ENCODE data around the gene BMP6.

Gene BMP6

DNA sequence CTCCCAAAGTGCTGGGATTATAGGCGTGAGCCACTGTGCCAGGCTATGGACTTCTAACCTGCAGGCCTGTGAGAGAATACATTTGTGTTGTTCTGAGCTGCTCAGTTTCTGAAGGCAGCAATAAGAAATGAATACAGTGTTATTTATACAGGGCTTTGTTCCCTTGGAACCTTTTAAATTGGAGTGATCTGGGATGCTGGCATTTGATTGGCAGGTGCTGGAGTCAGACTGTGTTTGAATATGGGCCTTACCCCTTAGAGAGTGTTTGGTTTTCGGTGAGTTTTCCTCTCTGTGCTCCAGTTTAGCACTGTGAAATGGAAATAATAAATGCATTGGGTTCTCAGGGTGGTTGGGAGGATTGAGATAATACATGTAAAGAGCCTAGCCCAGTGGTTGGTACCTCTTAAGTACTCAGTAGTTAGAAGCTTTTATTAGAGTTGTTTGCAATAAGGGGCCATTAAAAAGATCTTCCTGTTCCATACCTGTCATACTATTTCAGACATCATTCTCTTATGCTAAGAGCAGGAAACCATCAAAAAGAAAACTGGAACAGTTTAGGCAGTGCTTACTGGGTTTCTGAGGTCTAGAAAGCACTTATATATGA, 22.1 kb downstream of the BMP6 start:
- no peak for DNase-seq

GRCh38 chr6:7749478-7749877, 23.6 kb downstream of the BMP6 start:
- no peak for DNase-seq

GRCh38 chr6:7750197-7750596, 24.3 kb downstream of the BMP6 start:
- DNase-seq = no peak

- no peak for DNase-seq
Observed at GRCh38 chr6:7758456-7758855, 32.6 kb downstream of the BMP6 start.

DNA sequence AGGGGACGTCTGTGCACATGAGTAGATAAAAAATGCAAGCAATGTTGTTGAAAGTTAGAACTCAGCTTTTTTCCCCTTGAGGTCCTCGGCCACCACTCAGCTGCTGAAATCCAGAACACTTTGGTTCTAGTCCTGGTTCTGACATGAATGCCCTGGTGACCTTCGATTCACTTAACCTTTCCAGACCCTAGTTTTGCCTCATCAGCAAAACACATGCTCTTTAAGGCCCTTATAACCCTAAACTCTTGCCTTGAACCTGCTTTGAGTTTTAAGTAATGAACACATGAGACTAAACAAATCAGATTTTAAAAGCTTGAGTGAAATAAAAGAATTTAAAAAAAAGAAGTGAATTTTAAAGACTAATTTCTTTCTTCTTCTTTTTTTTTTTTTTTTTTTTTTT, 33.4 kb downstream of the BMP6 start:
- DNase-seq = no peak

DNA sequence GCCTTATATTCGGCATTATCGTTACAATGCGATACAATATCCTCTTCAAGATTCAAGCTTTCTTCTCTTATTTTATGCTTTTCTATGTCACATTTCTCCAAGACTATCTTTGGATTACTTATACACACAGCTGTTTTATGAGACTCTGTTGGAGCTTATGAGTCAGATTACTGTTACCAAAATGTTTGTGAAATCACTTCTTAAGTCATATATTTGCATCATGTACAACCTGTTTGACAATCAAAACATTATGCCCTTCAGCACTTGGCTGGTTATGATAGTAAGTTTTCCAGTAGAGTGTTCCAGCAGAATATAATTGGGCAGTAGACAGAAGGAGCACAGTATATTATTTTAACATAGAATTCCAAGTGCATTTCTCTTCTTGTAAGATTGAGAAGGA, 35.2 kb downstream of the BMP6 start:
- no peak for DNase-seq

- no peak for DNase-seq
Observed at GRCh38 chr6:7762760-7763159, 36.9 kb downstream of the BMP6 start.

DNA sequence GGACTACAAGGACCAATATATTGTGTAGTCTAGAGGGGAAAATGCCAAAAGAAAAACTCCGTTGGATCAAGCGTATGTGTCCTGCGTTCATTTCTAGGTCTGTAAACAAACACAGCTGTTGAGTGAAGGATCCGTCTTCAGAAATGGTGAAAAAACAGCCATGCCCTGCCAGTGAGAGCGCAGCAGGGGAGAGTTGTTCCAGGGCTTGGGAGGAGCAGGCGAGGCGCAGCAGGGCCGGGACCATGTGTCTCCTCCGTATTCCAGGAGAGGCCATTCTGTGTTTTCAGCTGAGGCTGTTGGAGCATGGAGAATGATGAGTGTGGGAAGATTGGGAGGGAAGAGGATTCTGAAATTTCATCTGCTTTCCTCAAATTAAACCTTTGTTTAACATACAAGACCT, 38.0 kb downstream of the BMP6 start:
- DNase-seq = no peak

DNA sequence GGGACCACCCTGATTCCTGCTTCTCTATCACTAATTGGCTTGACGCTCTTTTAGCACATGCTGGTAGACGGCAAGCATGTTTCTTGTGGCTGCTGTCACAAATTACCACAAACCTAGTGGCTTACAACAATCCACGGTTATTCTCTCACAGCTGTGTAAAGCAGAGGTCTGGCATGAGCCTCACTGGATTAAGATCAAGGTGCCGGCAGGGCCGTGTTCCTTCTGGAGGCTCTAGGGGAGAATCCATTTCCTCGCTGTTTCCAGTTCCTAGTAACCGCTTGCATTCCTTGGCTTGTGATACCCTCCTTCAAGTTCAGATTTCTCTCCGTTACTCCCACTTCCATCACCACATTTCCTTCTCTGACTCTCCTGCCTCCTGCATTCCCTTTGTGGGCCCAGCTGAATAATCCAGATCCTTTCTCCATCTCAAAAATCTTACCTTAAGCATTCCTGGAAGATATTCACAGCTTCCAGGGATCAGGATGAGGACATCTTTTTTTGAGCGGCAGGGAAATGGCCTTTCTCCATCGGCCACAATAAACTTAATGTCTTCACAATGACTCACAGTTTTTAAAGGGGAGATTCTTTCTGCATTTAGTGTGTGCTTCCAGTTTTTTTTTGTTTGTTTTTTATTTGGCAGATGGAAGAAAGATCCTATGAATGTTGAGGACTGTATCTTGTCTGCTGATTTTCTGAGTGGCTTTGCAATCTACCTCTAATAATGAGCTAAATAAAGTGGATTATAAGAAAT, 39.9 kb downstream of the BMP6 start:
- no peak for DNase-seq

DNA sequence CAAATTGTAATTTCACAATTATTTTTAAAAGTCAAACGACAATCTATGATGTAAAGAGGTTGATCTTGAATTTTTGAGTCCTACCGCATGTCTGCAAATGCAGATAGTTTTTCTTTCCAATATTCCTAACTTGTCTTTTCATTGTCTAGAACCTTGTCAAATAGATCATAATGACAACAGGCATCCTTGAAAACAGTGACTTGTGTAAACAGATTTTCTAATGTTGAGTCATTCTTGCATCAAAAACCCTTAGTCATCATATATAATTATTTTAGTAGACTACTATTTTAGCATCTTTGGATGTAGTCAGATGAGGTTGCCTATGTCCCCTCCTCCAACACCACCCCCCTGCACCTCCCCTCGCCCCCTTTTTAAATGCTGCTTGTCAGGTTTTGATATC, 43.8 kb downstream of the BMP6 start:
- DNase-seq = no peak

DNA sequence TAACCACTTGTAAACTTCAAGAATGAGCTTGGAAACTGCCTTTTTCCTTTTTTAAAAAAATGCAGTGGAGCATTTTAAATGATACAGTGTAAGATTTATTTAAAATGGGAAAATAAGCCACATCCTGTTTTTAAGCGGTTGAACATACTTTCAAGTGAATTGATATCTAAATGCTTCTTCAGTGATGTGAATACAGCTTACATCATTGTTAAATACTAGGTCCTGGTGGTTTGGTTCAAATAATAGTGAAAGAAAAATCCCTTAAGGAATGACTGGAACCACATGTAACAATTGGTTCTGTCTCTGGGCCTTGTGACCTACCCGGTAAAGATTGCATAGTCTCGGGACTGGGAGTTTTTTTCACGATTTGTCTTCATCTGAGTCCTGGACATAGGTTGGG, 44.2 kb downstream of the BMP6 start:
- DNase-seq = no peak

DNA sequence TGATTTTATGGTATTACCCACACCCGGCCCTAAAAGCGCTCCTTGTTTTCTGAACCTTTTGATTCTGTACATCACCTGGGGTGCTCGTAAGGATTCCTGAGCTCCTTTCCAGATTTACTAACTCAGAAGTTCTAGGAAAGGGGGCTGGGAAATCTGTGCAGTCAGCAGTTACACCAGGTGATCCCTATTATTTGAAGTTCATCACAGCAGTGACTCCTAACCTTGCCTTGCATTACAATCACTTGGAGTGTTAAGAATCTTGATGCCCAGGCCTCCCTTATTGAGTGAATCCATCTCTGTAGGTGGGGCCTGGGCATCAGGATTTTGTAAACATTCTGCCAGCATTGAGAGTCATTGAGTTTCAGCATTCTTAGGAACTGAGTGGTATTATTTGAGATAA, 44.7 kb downstream of the BMP6 start:
- DNase-seq = no peak

DNA sequence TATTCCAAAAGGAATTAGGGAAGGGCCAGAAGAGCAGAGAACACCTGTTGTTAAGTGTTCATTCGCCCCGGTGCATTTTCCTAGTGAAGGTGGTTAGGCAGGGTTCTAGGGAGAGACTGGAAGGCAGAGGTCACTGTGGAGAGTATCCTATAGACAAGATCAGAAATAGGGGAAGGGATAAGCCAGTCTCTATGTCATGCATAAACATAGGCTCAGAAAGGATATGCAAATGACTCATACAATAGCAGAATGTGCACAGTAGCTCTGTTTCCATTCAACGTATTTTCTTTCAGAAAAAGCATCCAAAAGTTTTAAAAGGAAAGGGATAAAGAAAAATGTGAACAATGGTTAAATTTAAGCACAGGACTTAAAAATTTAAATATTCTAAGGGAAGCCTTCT, 47.4 kb downstream of the BMP6 start:
- DNase-seq = no peak

DNA sequence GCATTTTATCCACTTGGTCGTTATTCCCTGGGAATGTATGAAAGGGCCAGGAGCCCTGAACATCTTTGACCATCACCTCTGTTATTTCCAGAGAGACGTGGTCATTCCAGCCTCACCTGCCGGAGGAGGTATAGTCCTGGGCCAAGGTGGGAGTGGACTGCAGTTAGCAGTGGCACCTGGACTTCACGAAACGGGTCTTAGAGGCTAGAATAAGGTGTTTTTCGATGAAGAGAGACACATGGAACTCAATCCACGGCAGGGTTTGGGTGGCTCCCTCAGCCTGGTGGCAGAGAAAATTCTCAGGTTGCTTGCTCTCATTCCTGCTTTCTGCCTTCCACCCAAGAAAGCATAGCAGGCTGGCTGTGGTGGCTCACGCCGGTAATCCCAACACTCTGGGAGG, 48.0 kb downstream of the BMP6 start:
- DNase-seq = no peak

- DNase-seq = no peak
Observed at GRCh38 chr6:7776509-7776908, 50.6 kb downstream of the BMP6 start.

- DNase-seq = no peak
Observed at GRCh38 chr6:7777074-7777473, 51.2 kb downstream of the BMP6 start.

DNA sequence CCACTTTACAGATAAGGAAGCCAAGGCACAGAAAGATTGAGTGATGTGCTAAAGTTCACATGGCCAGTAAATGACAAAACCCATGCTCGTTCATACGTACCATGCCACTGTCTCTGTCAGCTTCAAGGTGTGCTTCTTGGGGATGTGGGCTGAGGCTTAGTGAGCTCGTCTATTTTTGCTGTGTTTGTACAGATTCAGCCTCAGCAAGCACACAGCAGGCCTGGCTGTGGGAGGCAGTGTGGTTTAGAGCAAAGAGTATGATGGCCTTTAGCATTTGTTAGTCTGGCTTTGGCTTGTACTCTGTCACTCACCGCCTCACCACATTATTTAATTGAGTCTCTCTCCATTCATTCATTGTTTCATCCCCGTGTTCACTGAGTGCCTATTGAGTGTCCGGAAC, 55.3 kb downstream of the BMP6 start:
- DNase-seq = no peak

GRCh38 chr6:7784248-7784647, 58.3 kb downstream of the BMP6 start:
- no peak for DNase-seq

DNA sequence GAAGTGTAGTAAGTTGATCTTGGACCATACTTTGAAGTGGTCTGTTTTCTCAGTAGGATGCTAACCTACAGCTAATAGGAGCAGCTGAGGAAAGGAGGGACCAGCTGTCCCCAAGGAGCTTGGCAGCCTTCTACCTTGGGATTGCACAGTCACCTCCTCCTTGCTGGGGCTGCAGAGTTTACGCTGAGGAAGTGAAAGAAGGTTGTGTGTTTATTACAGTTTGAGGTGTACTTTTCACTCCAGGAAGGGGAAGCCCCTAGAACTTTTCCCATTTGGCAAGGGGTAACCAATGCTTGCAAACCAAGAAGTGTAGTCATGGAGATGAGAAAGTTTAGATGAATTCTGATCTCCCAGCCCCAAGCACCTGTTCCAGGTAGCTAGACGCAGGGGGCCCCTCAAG, 58.8 kb downstream of the BMP6 start:
- DNase-seq = no peak

DNA sequence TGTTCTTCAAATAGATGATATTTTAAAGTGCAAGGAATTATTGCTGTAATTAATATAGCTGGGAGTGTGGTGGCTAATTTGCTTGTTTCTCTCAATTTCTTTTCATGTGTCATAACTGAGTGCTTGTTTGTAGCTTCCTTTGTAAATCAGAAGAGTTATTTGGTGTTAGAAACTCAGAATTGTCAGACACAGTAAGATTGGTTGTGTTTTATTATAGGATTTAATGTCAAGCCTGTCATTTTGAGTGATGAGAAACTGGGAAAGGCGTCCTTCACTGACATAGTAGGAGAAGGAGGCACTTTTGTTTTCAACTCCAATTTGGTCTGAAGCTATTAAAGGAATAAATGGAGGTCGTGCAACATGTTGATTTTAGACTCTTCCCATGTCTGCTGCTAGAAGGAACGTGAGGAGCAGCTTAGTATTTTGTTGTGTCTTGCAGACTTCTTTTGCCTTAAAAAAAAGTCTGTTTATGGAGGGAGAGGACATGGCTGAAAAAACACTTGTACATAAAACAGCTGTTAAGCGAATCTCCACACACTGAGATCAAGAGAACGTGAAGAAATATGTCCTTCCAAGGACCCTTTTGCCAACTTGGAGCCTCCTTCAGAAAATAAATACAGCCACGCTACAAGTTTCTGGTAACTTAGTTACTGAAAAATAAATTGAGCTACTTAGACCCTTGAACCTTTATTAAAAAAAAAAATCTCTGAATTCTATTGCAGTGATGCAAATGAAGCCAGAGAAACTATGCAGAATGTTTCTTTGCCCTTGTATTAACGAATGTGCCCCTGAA, 59.5 kb downstream of the BMP6 start:
- DNase-seq = no peak

DNA sequence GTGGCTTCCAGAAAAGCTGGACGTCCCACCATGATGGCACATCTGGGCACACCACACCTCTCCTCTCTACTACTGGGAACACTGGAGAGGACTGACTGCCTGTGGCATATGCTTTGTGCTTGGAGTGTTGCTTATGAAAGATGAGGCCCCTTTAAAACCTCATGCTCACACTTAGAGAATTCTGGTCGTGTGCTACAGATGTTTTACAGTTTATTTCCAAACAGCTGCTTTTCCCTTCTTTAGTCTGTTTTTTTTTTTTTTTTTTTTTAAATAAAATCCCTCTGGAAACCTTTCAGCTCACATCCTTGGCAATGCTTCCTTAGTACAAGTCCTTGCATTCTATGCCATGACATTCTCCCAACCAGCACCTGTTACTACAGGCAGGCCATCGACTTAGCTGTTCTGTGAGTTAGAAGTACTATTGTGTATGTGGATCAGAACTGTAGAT, 60.3 kb downstream of the BMP6 start:
- DNase-seq = no peak

- no peak for DNase-seq
Observed at GRCh38 chr6:7787137-7787608, 61.3 kb downstream of the BMP6 start.

- DNase-seq = no peak
Observed at GRCh38 chr6:7787731-7788130, 61.8 kb downstream of the BMP6 start.

GRCh38 chr6:7794509-7794908, 68.6 kb downstream of the BMP6 start:
- no peak for DNase-seq

All from activated CD4-positive, alpha-beta T cell treated with anti-CD3 and anti-CD28 coated beads for 1 hour (primary cell).